Gastroesophageal sphincter (tissue), 3 donors: ENCODE results near the gene FARS2.

Source experiments
- EP300 ChIP-seq: sonication (generic); formaldehyde crosslinking; IDR thresholded peaks from one replicate; pipeline ENCODE4 v1.6.1; 2017; ENCODE audit warnings: antibody characterized with exemption, mild to moderate bottlenecking
- POLR2AphosphoS5 ChIP-seq: sonication (generic); formaldehyde crosslinking; IDR thresholded peaks from one replicate; pipeline ENCODE4 v1.6.1; 2017; ENCODE audit warnings: antibody characterized with exemption
- TF ChIP-seq, protein P1 (sequence below), 4 experiments: fragments of 200-600 bp in 2 of 4; fragments of 450-650 bp in 2 of 4; sonication (generic) in 1 of 4; IDR thresholded peaks; one replicate each; pipeline ENCODE4 v1.5.1; 2017 to 2019; ENCODE audit warnings: antibody characterized with exemption in 4 of 4, mild to moderate bottlenecking in 2 of 4, moderate library complexity in 2 of 4

DNA sequence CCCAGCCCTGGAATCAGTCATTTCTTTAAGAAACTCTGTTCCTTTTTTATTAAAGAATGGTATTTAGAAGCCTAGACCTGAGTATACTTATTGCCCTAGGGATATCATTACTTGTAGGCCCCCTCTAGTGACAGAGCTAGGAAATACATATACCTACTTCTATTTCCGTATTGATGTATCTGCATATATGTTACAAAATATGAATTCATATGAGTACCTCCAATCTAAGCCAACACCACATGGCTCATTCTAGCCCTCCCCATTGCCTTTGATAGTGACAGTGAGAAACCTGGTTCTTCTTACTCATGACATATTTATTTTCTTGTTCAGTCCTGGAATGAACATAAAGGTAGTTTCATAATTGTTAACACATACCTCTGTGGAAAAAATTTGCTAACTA is 137.2 kb downstream of the FARS2 start:
- TF ChIP-seq EP300: no peak
- TF ChIP-seq, protein P1, sequence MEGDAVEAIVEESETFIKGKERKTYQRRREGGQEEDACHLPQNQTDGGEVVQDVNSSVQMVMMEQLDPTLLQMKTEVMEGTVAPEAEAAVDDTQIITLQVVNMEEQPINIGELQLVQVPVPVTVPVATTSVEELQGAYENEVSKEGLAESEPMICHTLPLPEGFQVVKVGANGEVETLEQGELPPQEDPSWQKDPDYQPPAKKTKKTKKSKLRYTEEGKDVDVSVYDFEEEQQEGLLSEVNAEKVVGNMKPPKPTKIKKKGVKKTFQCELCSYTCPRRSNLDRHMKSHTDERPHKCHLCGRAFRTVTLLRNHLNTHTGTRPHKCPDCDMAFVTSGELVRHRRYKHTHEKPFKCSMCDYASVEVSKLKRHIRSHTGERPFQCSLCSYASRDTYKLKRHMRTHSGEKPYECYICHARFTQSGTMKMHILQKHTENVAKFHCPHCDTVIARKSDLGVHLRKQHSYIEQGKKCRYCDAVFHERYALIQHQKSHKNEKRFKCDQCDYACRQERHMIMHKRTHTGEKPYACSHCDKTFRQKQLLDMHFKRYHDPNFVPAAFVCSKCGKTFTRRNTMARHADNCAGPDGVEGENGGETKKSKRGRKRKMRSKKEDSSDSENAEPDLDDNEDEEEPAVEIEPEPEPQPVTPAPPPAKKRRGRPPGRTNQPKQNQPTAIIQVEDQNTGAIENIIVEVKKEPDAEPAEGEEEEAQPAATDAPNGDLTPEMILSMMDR (IDR thresholded peaks at IDR 0.05): peak; percentile 26 to 37 (median 32)
- no peak for TF ChIP-seq POLR2AphosphoS5
